IgD-negative memory B cell (primary cell): ENCODE measurements around the gene TBC1D8. TPM values are rescaled to one million over a fixed set of nuclear protein-coding genes. Genes with fewer than 3 reads are reported as not detected.

Source experiments
- H3K27ac Mint-ChIP-seq, 3 donors: one replicate each; pipeline ENCODE4 v1.8.0; 2020 to 2022; ENCODE audit warnings: mild to moderate bottlenecking in 3 of 3, mixed read lengths in 3 of 3, moderate library complexity in 1 of 3
- H3K27me3 Mint-ChIP-seq: one replicate; pipeline ENCODE4 v1.8.0; 2021; ENCODE audit warnings: mixed read lengths
- H3K36me3 Mint-ChIP-seq: one replicate; pipeline ENCODE4 v1.8.0; 2020; ENCODE audit warnings: mild to moderate bottlenecking, mixed read lengths
- H3K4me1 Mint-ChIP-seq, 3 donors: one replicate each; pipeline ENCODE4 v1.8.0; 2020 to 2022; ENCODE audit warnings: mixed read lengths in 3 of 3, mild to moderate bottlenecking in 1 of 3
- H3K4me3 Mint-ChIP-seq, 4 donors: one replicate each; pipeline ENCODE4 v1.8.0; 2020 to 2022; ENCODE audit warnings: mild to moderate bottlenecking in 4 of 4, mixed read lengths in 4 of 4, moderate library complexity in 3 of 4
- H3K9me3 Mint-ChIP-seq, 3 donors: one replicate each; pipeline ENCODE4 v1.8.0; 2020 to 2021; ENCODE audit warnings: mixed read lengths in 3 of 3, mild to moderate bottlenecking in 1 of 3
- polyA plus RNA-seq: library from polyadenylated mRNA; unstranded; fragments of 300-500 nt; fragmentation: Illumina TruSeq; gene quantifications from one replicate; pipeline ENCODE4 v1.2.3, GENCODE V29; 2021

Gene TBC1D8
- polyA plus RNA-seq, 1 donor from 2014 or later: 0.78 TPM

- peak overlapping the region in 2 of 3 donors; percentile 34 to 84 for H3K27ac Mint-ChIP-seq
- H3K4me3 Mint-ChIP-seq: peak overlapping the region in 1 of 4 donors; percentile 25
- no peaks in the 10 kb centered on the region for H3K36me3 Mint-ChIP-seq
- peaks cover 0 to 2% (median 0%) of the 10 kb centered on the region in 3 donors for H3K4me1 Mint-ChIP-seq
- peaks cover 0 to 2% (median 0%) of the 10 kb centered on the region in 3 donors for H3K9me3 Mint-ChIP-seq
- peaks cover 2% of the 10 kb centered on the region for H3K27me3 Mint-ChIP-seq
Measured at GRCh38 chr2:101133492-101134100, 17.6 kb downstream of the TBC1D8 start.

GRCh38 chr2:101132202-101132601, 19.0 kb downstream of the TBC1D8 start:
- Mint-ChIP-seq H3K27me3 (no peaks in the 10 kb centered on the region), H3K4me1 (peaks cover 0 to 2% (median 0%) of the 10 kb centered on the region in 3 donors), H3K9me3 (no peaks in the 10 kb centered on the region), H3K4me3 (no peak overlapping the region), H3K27ac (no peak overlapping the region), H3K36me3 (no peaks in the 10 kb centered on the region)

GRCh38 chr2:101130081-101130480, 21.1 kb downstream of the TBC1D8 start:
- Mint-ChIP-seq H3K4me3 (no peak overlapping the region), H3K27me3 (no peaks in the 10 kb centered on the region), H3K36me3 (no peaks in the 10 kb centered on the region), H3K9me3 (no peaks in the 10 kb centered on the region), H3K27ac (no peak overlapping the region), H3K4me1 (peaks cover 0 to 2% (median 0%) of the 10 kb centered on the region in 3 donors)

- Mint-ChIP-seq H3K4me3 (no peak overlapping the region), H3K4me1 (no peaks in the 10 kb centered on the region), H3K27me3 (peaks cover 4% of the 10 kb centered on the region)
Measured at GRCh38 chr2:101127319-101128056, 23.7 kb downstream of the TBC1D8 start.

GRCh38 chr2:101125808-101126207, 25.4 kb downstream of the TBC1D8 start:
- no peak overlapping the region for H3K4me3 Mint-ChIP-seq
- peaks cover 4% of the 10 kb centered on the region for H3K27me3 Mint-ChIP-seq
- no peaks in the 10 kb centered on the region for H3K36me3 Mint-ChIP-seq
- no peaks in the 10 kb centered on the region for H3K9me3 Mint-ChIP-seq
- no peak overlapping the region for H3K27ac Mint-ChIP-seq
- H3K4me1 Mint-ChIP-seq: no peaks in the 10 kb centered on the region

More at GRCh38 chr2:101127319-101128056, 23.7 kb downstream of the TBC1D8 start:
- Mint-ChIP-seq H3K36me3 (no peaks in the 10 kb centered on the region), H3K9me3 (no peaks in the 10 kb centered on the region), H3K27ac (no peak overlapping the region)

GRCh38 chr2:101125374-101125773, 25.8 kb downstream of the TBC1D8 start:
- H3K27ac Mint-ChIP-seq: no peak overlapping the region
- no peak overlapping the region for H3K4me3 Mint-ChIP-seq
- H3K4me1 Mint-ChIP-seq: no peaks in the 10 kb centered on the region
- H3K27me3 Mint-ChIP-seq: peaks cover 4% of the 10 kb centered on the region
- no peaks in the 10 kb centered on the region for H3K9me3 Mint-ChIP-seq
- no peaks in the 10 kb centered on the region for H3K36me3 Mint-ChIP-seq

DNA sequence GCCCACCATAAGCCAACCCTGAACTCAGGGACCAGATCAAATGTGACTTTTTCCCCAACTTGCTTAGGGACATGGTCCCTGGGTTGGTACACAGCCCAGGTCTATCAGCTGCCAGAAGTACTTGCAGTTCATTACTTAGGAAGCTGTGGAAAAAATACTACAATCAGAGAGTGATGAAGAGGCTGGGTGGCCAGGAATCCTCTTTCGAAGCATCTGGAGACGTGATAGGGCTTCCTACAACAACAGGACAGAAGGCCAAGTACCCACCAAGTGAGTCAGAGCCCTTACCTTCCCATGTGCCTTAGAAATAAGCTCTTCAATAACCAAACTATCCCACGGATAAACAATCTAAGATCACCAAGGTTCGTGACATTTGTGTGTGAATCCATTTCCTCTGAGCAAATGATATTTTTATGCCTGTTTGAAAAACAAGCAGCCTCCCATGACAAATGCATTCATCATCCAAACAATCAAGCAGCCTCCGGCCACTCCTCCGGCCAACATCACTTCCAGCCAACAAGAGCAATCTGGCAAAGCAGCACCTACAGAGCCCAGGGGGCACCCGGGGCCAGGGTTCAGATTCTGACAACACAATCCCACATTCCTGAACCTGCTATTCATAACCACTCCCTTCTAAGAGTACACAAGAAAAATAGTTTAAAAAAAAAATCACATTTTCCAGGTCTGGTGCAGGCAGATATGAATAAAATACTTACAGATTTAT, 26.4 kb downstream of the TBC1D8 start:
- Mint-ChIP-seq H3K27ac (no peak overlapping the region), H3K9me3 (no peaks in the 10 kb centered on the region), H3K4me1 (no peaks in the 10 kb centered on the region), H3K36me3 (no peaks in the 10 kb centered on the region), H3K4me3 (no peak overlapping the region), H3K27me3 (peaks cover 7% of the 10 kb centered on the region)

- Mint-ChIP-seq H3K4me1 (no peaks in the 10 kb centered on the region), H3K36me3 (no peaks in the 10 kb centered on the region), H3K9me3 (no peaks in the 10 kb centered on the region), H3K4me3 (no peak overlapping the region), H3K27ac (no peak overlapping the region), H3K27me3 (peaks cover 8% of the 10 kb centered on the region)
Measured at GRCh38 chr2:101123795-101124471, 27.2 kb downstream of the TBC1D8 start.

- Mint-ChIP-seq H3K4me3 (no peak overlapping the region), H3K27me3 (peaks cover 8% of the 10 kb centered on the region)
Measured at GRCh38 chr2:101121174-101121573, 30.0 kb downstream of the TBC1D8 start.

DNA sequence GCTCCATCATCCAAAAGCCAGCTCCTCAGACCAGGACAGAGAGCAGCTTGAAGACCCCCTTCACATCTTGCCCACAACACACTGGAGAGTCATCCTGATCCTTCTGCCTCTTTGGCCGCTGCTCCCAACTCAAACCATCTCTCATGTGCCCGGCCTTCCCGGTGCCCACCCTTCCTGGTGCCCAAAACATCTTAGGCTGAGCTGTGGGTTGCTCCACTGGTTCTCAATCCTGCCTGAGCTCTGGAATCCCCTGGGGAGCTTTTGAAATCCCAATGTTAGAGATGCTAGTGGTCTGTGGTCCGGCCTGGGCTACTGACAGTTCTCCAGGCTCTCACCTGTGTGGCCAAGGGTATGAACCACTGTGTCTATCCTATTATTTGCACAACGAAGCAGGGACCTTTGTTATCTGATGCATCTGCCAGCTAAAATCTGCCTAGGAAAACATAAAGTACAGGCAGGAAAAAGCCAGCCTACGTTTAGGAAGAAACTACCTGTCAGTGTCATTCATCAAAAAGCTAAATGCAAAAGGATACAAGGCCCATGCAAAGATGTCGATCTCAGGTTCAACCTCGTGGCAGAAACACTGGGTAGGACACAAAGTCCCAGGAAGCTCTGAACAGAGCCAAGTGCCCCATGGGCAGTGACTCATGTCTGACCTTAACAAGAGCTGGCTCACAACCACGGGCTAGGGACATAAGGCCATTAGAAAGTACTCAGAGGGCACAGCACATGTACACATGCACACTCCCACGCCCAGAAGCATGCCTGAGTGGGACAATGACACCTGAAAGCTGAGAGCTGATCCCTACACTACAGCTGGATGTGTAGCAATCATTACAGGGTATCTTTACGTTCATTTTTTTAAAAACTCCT, 30.8 kb downstream of the TBC1D8 start:
- Mint-ChIP-seq H3K9me3 (no peaks in the 10 kb centered on the region), H3K36me3 (no peaks in the 10 kb centered on the region), H3K27ac (no peak overlapping the region), H3K27me3 (peaks cover 8% of the 10 kb centered on the region), H3K4me1 (no peaks in the 10 kb centered on the region), H3K4me3 (no peak overlapping the region)

More at GRCh38 chr2:101121174-101121573, 30.0 kb downstream of the TBC1D8 start:
- Mint-ChIP-seq H3K4me1 (no peaks in the 10 kb centered on the region), H3K9me3 (no peaks in the 10 kb centered on the region), H3K36me3 (no peaks in the 10 kb centered on the region), H3K27ac (peak overlapping the region in 1 of 3 donors; percentile 52)

DNA sequence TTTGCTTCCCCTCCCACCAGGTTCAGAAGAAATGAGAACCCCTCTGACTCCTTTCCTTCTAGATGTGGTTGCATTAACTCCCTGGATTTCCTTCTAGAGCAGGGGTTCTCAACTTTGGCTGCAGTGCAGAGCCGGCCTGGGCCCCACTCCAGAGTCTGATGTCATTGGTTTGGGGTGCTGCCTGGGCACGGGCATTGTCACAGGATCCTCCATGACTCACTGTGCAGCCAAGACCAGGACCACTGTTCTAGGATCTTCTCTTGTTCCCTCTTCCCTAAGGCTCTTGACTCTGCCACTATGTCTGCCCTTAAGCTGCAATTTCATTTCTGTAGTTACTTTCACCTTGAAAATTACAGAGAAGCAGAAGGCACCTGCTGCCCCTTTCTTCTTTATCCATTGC, 31.8 kb downstream of the TBC1D8 start:
- no peaks in the 10 kb centered on the region for H3K36me3 Mint-ChIP-seq
- no peak overlapping the region for H3K4me3 Mint-ChIP-seq
- H3K27me3 Mint-ChIP-seq: peaks cover 5% of the 10 kb centered on the region
- H3K27ac Mint-ChIP-seq: no peak overlapping the region
- no peaks in the 10 kb centered on the region for H3K9me3 Mint-ChIP-seq
- H3K4me1 Mint-ChIP-seq: peaks cover 0 to 7% (median 6%) of the 10 kb centered on the region in 3 donors

GRCh38 chr2:101116841-101117552, 34.2 kb downstream of the TBC1D8 start:
- Mint-ChIP-seq H3K4me3 (no peak overlapping the region), H3K4me1 (peaks cover 2 to 13% (median 7%) of the 10 kb centered on the region in 3 donors), H3K27me3 (peaks cover 4% of the 10 kb centered on the region), H3K9me3 (no peaks in the 10 kb centered on the region), H3K36me3 (no peaks in the 10 kb centered on the region), H3K27ac (peak overlapping the region in 1 of 3 donors; percentile 26)

GRCh38 chr2:101116348-101116747, 34.8 kb downstream of the TBC1D8 start:
- H3K27ac Mint-ChIP-seq: no peak overlapping the region
- no peaks in the 10 kb centered on the region for H3K36me3 Mint-ChIP-seq
- H3K9me3 Mint-ChIP-seq: no peaks in the 10 kb centered on the region
- peaks cover 2 to 13% (median 7%) of the 10 kb centered on the region in 3 donors for H3K4me1 Mint-ChIP-seq
- no peak overlapping the region for H3K4me3 Mint-ChIP-seq
- peaks cover 4% of the 10 kb centered on the region for H3K27me3 Mint-ChIP-seq

DNA sequence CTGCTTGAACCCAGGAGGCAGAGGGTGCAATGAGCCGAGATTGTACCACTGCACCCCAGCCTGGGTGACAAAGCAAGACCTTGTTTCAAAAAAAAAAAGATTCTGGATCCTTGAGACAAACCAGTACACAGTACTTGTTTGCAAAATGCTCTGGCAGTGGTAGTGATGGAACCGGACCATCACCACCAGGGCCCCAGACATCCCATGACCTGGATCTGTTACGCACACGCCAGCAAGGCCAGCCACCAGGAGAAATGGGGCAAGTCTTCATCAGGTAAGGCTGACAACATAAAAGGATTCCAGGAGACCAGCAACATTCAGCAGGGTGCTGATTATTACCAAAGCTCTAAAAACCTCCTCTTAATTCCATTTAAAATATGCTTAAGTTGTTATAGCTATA, 35.5 kb downstream of the TBC1D8 start:
- Mint-ChIP-seq H3K27ac (no peak overlapping the region), H3K36me3 (no peaks in the 10 kb centered on the region)

More for the DNA sequence above, 35.5 kb downstream of the TBC1D8 start:
- Mint-ChIP-seq H3K27me3 (peaks cover 4% of the 10 kb centered on the region), H3K9me3 (no peaks in the 10 kb centered on the region), H3K4me1 (peaks cover 2 to 13% (median 7%) of the 10 kb centered on the region in 3 donors), H3K4me3 (no peak overlapping the region)
